ENCODE measurements around the gene DNAJC9.

DNA sequence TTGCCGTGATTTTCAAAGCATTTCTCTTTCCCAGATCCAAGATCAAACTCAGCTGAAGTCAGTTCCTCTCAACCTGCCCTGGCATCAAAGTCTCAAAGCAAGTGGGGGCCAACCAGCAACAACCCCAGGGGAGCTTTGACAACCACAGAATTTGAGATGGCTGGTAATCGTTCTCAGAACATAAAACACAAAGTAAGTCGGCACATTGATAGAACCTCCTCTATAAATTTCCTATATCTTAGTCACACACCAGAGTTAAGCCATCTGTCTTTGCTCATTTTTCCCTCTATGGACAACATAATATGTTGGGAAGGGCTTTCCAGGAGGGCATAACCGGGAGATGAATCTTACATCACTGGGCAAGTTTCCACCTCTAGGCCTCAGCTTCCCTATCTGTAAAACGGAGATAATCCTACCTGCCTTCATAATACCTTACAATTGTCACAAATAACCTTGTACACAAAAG is 1.2 kb upstream of the DNAJC9 start:
- TF ChIP-seq, protein P1, sequence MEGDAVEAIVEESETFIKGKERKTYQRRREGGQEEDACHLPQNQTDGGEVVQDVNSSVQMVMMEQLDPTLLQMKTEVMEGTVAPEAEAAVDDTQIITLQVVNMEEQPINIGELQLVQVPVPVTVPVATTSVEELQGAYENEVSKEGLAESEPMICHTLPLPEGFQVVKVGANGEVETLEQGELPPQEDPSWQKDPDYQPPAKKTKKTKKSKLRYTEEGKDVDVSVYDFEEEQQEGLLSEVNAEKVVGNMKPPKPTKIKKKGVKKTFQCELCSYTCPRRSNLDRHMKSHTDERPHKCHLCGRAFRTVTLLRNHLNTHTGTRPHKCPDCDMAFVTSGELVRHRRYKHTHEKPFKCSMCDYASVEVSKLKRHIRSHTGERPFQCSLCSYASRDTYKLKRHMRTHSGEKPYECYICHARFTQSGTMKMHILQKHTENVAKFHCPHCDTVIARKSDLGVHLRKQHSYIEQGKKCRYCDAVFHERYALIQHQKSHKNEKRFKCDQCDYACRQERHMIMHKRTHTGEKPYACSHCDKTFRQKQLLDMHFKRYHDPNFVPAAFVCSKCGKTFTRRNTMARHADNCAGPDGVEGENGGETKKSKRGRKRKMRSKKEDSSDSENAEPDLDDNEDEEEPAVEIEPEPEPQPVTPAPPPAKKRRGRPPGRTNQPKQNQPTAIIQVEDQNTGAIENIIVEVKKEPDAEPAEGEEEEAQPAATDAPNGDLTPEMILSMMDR (conservative IDR thresholded peaks at IDR 0.05; ENCODE audit: low read length): no peak
- TF ChIP-seq EZH2phosphoT487 (IDR thresholded peaks at IDR 0.05; ENCODE audit: borderline replicate concordance): no peak
